NCI-H2029 (cell line): ENCODE data around the gene TRAPPC11.

ENCODE experiments used
- DNase-seq: peaks from one replicate; lab custom pipeline; 2025; lab: John Stamatoyannopoulos, UW

Gene TRAPPC11

GRCh38 chr4:183637461-183637860 is 21.6 kb upstream of the TRAPPC11 start:
- no peak for DNase-seq

- no peak for DNase-seq
Measured at GRCh38 chr4:183638436-183638835, 20.7 kb upstream of the TRAPPC11 start.

DNA sequence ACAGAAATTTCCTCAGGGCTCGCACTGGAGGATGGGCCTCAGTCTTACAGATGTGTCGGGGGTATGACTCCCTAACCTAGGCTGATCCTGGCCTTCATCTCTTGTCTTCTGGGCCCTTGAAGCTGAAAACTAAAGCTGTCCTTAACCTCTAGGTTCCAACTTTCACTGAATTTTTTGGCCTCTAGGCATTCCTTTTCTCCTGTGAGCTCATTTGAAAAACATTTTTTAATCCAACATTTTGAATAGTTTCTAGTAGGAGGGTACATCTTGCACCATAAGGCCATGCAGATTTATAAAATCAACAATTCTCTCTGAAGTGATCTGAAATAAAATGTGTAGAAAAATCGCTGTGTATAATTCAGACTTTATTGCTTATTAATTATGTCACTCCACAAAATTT is 19.8 kb upstream of the TRAPPC11 start:
- DNase-seq: no peak

GRCh38 chr4:183645326-183645725 is 13.8 kb upstream of the TRAPPC11 start:
- no peak for DNase-seq

DNA sequence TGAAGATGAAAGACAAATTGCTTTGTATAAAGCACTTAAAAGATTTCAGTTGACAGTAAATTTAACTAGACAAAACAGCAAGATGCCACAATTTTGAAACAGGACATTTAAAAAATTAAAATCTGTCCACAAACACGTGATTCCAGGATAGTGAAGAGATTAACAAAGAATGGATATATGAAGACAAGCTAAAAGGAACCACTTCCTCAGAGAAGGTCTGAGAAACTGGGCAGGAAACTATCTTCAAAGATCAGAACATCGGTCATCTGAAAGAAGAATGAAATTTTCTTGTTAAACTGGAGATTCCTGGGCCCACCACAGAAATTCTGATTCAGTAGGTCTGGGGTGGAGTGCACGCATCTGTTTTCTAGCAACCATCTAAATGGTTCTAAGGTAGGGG is 1.5 kb upstream of the TRAPPC11 start:
- DNase-seq: no peak

DNA sequence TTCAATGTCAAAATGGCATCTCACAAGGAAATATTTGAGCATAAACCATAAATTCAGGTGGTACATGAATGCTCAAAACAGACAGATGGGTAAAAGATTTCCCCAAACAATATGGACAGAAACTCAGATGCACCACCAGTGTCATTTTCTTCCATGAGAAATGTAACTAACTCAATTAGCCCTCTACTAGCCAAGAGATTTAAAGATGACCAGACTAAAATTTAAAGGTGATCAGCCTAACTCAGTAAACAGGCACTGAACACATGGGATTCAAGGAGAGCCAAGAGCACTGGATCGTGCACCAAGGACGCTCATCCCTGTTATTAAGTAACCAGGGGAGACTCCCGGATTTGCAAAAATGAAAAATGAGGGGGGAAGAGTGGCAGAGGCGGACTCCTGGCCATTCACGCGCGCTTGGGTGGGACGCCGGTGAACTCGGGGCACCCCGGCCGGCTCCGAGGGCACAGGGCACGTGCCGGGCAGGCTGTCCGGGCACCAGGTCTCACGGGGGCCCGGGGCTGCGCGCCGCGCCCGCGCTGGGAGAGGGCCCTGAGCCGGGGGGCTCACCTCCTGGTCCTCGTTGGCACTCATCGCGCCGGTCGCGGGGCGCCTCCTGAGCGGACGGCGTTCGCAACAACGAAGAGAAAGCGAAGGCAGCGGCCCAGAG is 598 bp upstream of the TRAPPC11 start:
- DNase-seq: no peak

- DNase-seq: no peak
Measured at GRCh38 chr4:183659872-183660242, 764 bp downstream of the TRAPPC11 start.

DNA sequence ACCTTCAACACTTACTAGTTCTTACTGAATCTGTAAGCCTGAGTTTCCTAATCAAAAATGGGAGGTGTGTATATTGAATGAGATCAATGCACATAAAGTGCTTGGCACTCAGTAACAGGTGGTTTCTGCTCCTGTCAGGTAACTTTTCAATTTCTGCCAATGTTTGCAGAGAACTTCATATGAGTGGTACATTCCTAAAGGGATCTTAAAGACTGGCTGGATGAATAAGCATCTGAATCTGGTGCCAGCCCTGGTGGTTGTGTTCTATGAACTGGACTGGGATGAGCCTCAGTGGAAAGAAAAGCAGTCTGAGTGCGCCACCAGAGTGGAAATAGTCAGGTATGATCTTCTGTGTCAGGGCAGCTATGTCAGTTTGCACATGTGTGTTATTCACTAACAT is 7.0 kb downstream of the TRAPPC11 start:
- DNase-seq: no peak

GRCh38 chr4:183670251-183670650 is 11.2 kb downstream of the TRAPPC11 start:
- no peak for DNase-seq

DNA sequence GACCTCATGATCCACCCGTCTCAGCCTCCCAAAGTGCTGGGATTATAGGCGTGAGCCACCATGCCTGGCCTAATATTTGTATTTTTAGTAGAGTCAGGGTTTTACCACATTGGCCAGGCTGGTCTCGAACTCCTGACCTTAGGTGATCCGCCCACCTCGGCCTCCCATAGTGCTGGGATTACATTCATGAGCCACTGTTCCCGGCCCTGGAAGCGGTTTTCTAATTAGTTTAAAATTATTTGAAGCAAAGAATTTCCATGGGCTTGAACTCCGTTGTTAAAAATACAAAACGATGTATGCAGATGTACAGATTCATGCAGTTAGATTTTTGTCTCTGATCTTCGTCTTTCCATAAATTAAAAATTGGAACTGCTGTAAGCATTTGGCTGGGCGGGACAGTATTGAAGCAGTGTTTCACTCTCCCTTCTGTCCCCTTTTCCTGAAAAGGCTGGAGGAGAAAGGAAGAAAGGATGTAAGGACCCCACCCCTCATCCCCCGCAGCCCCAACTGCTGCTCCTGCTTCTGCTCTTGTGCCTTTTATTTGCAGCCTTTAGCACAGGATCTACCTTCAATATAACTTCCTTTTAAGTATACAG is 12.0 kb downstream of the TRAPPC11 start:
- DNase-seq: no peak

GRCh38 chr4:183674153-183674552 is 15.1 kb downstream of the TRAPPC11 start:
- DNase-seq: no peak

- no peak for DNase-seq
Measured at GRCh38 chr4:183675625-183676024, 16.5 kb downstream of the TRAPPC11 start.

DNA sequence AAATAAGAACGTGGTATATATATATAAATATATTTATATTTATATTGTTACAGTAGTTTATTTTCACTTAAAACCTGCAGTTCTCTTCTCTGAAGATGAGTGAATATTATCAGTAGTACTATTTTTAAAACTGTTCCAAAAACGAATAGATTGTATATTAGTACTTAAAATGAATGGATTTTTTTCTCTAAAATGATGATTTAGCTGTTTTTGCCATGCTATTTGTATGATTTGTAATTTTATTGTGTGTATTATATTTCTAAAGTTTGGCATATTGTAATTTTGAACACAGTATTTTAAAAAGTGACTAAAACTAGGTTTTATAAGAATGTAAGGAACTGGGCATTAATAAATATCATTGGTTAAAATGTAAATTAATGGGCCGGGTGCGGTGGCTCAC is 22.0 kb downstream of the TRAPPC11 start:
- no peak for DNase-seq

- no peak for DNase-seq
Measured at GRCh38 chr4:183686461-183686860, 27.4 kb downstream of the TRAPPC11 start.

GRCh38 chr4:183688216-183688615 is 29.1 kb downstream of the TRAPPC11 start:
- no peak for DNase-seq

DNA sequence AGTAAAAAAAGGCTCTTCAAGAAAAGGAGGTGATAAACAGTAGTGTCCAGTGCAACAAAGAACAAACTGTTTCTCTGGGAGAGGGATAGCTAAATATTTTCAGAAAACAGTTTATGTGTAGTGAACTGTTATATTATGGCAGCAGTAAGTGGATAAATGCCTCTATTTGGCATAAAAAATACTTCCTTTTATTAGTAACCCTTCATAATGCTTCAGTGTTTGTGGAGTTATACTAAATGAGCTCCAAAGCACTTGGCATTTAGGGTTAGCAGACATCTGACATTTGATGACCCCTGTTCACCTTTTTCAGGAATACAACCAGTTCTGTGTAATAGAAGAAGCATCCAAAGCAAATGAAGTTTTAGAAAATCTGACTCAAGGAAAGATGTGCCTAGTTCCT is 31.9 kb downstream of the TRAPPC11 start:
- DNase-seq: no peak

DNA sequence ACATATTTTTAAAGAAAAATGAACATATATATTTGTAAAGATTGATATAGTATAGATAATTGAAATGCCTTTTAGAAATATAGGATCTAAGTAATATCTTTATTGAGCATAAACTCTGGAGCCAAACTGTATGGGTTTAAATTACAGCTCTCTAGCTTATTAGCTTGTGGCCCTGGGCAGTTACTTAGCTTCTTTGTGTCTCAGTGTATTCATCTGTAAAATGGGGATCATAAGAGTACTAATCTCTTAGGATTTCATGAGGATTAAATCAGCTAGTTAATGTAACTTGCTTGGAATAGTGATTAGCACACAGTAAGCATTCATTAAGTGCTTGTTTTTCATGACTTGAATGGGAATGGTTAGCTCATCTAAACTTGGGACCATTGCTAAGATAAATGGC is 32.8 kb downstream of the TRAPPC11 start:
- DNase-seq: no peak

DNA sequence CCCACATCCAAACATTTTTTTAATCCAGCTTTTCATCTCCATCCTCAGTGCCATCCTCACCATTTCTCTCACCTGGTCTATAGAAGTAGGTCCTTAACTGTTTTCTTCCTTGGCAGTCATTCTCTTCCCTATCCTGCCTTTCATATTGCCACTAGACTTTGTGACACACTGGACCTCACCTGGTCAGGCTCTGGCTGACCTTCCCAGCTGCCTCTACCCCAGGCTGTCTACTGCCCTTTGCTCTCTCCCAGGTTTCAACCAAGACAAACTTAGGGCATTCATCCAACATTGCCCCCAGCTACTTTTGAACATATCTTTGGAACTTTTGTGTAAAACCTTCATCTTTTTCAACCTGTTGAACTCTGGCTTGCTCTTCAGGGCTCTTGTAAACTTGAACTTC is 39.8 kb downstream of the TRAPPC11 start:
- DNase-seq: no peak

DNA sequence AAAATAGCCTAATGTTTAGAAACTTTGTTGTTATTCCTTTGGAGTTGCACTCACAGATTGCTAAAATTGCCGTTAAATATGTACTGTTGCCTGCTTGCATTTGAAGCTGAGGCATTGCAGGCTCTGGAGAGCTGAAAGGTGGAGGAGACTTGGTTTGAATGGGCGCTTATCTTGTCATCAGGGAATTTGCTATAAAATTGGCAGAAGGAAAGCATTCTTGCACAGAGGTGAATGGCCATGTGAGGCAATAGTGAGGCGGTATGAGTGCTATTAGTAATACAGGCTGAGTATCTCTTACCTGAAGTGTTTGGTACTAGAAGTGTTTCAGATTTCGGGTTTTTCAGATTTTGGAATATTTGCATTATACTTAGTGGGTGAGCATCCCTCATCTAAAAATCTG is 41.3 kb downstream of the TRAPPC11 start:
- DNase-seq: no peak

- DNase-seq: no peak
Measured at GRCh38 chr4:183702492-183702891, 43.4 kb downstream of the TRAPPC11 start.

DNA sequence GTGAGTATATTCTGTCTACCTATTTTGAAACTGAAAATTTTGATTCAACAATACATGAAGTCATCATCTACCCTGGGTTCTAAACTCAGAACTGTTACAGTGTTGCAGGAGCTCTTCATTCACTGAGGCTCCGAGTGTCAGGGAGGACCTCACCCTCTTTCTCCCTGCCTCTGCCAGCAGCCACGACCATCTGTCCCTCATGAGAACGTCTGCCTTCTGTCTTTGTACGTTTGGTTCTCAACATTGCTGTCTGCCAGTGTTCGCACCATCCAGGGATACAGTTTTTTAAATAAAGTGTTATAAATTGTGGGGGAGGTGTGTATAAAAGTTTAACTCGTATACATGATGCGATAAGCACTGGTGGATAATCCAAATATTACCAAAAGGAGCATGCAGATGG is 55.5 kb downstream of the TRAPPC11 start:
- no peak for DNase-seq

DNA sequence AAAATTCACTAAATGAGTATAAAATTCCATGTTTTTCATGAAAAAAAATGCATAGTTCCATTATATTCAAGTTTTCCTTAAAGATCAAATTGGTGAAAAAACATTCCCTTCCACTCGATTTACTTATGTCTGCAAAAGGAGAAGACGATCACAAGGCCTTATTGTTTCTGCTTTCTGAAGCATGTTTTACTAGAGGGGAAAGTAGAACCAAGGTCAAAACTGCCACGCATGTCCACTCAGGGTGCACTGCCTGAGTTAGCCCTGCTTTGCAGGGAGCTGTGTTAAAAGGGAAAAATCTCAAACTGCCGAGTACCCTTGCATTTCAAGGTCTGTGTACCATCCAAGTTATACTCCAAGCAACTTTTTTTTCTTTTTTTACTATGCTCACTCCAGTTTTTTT is 57.2 kb downstream of the TRAPPC11 start:
- no peak for DNase-seq

- no peak for DNase-seq
Measured at GRCh38 chr4:183718876-183719275, 59.8 kb downstream of the TRAPPC11 start.
